GM04503 (cell line): Measurements from ENCODE around the gene CDC42BPB.

Source experiments
- DNase-seq: peaks from one replicate; pipeline ENCODE4 v3.0.0-alpha.2; 2012; ENCODE audit warnings: low read depth

CDC42BPB gene

GRCh38 chr14:103094406-103095209 lies 37.3 kb upstream of the CDC42BPB start, which contains the start of gene EXOC3L4:
TSS of gene EXOC3L4 (plus strand) at chr14:103094725. CDS start at chr14:103100220, 5,495 bp downstream.
- DNase-seq, result no peak

- no peak for DNase-seq
These were observed 36.6 kb upstream of the CDC42BPB start for GRCh38 chr14:103093856-103094405.

- DNase-seq, result no peak
These were observed 34.5 kb upstream of the CDC42BPB start for GRCh38 chr14:103091883-103092222.

- DNase-seq, result no peak
These were observed 33.9 kb upstream of the CDC42BPB start for GRCh38 chr14:103091041-103091882.

GRCh38 chr14:103090481-103091020 lies 33.2 kb upstream of the CDC42BPB start:
- DNase-seq, result no peak

- DNase-seq, result no peak
These were observed 32.3 kb upstream of the CDC42BPB start for GRCh38 chr14:103089386-103090335.

- DNase-seq, result no peak
These were observed 31.6 kb upstream of the CDC42BPB start for GRCh38 chr14:103088921-103089320.

GRCh38 chr14:103087343-103087835 lies 30.0 kb upstream of the CDC42BPB start:
- DNase-seq, result no peak

GRCh38 chr14:103086771-103087342 lies 29.5 kb upstream of the CDC42BPB start:
- no peak for DNase-seq

- no peak for DNase-seq
These were observed 28.1 kb upstream of the CDC42BPB start for GRCh38 chr14:103085106-103086091.

GRCh38 chr14:103084021-103084919 lies 26.9 kb upstream of the CDC42BPB start, which contains the start of gene LBHD2:
TSS of gene LBHD2 (plus strand) at chr14:103084210. CDS start at chr14:103086013, 1,803 bp downstream.
- no peak for DNase-seq

- DNase-seq, result no peak
These were observed 24.6 kb upstream of the CDC42BPB start for GRCh38 chr14:103081951-103082350.

- no peak for DNase-seq
These were observed 21.7 kb upstream of the CDC42BPB start for GRCh38 chr14:103078860-103079587.

- no peak for DNase-seq
These were observed 21.0 kb upstream of the CDC42BPB start for GRCh38 chr14:103078420-103078749.

GRCh38 chr14:103074729-103075367 lies 17.5 kb upstream of the CDC42BPB start:
- DNase-seq, result no peak

GRCh38 chr14:103073876-103074728 lies 16.8 kb upstream of the CDC42BPB start:
- DNase-seq, result no peak
